HCT116 (cell line): Measurements from ENCODE around the gene BICD1. TPM values are rescaled to one million over a fixed set of nuclear protein-coding genes. Genes with fewer than 3 reads are reported as not detected.

Experiments used
- ATAC-seq: fragments of 200-7000 bp; cut with Tn5 transposase; 2 replicates; pipeline ENCODE4 v1.9.1; 2020; ENCODE audit warnings: mild to moderate bottlenecking, moderate library complexity
- BruUV-seq: library from RNA; stranded (reverse); fragments of 400-500 nt; replicated peaks from 2 replicates; lab custom pipeline; 2021; lab: Mats Ljungman, UMichigan
- CTCF ChIA-PET: fragments of 300-600 bp; sonication (Branson Sonifier 250); formaldehyde crosslinking; loops from one replicate; lab custom pipeline; 2021; ENCODE audit warnings: antibody characterized with exemption; lab: Charles Lee
- POLR2A ChIA-PET: fragments of 300-600, 350-600 bp; sonication (Branson Sonifier 250); formaldehyde crosslinking; loops from one replicate; lab custom pipeline; 2021; ENCODE audit warnings: antibody characterized with exemption; lab: Charles Lee
- RAD21 ChIA-PET, 2 experiments: fragments of 300-600 bp; sonication (Branson Sonifier 250); formaldehyde crosslinking; loops; one replicate each; lab custom pipeline; 2023; ENCODE audit warnings: low total read pairs in 2 of 2; ENCODE audit not compliant: uncharacterized antibody in 2 of 2, unreplicated experiment in 2 of 2, low non-redundant PET in 1 of 2; lab: Charles Lee
- DNase-seq: peaks from one replicate; pipeline ENCODE4 v3.0.0-alpha.2; 2010; ENCODE audit warnings: low read depth, low spot score
- H2AFZ ChIP-seq: fragments of 200-600 bp; shearing (Covaris generic), sonication (generic); 2 replicates; pipeline ENCODE4 v1.6.1; 2017; ENCODE audit warnings: low read depth, mixed run types, mixed read lengths, antibody characterized with exemption, low read length; ENCODE audit not compliant: poor library complexity, severe bottlenecking
- H3K27ac ChIP-seq: 2 replicates; pipeline ENCODE4 v1.5.1; 2012; ENCODE audit warnings: low read depth, low read length
- H3K27me3 ChIP-seq: fragments of 200-600 bp; sonication (generic); 2 replicates; pipeline ENCODE4 v1.6.1; 2016; ENCODE audit warnings: mixed run types, low read length, mixed read lengths; ENCODE audit not compliant: insufficient read depth
- H3K36me3 ChIP-seq, 2 experiments: fragments of 200-500 bp in 1 of 2; fragments of 200-600 bp in 1 of 2; sonication (Bioruptor generic) in 1 of 2; sonication (generic) in 1 of 2; 2 replicates each; pipeline versions ENCODE4 v1.5.1 to v1.6.1; 2014 to 2016; ENCODE audit warnings: low read length in 2 of 2, inconsistent platforms in 1 of 2, mixed read lengths in 1 of 2, mixed run types in 1 of 2; ENCODE audit not compliant: insufficient read depth in 2 of 2, control insufficient read depth in 1 of 2
- H3K4me1 ChIP-seq, 2 experiments: fragments of 200-600 bp in 1 of 2; sonication (generic) in 1 of 2; 2 replicates each; pipeline versions ENCODE4 v1.5.1 to v1.6.1; 2012 to 2017; ENCODE audit warnings: low read length in 2 of 2, inconsistent platforms in 1 of 2, mild to moderate bottlenecking in 1 of 2, mixed read lengths in 1 of 2, mixed run types in 1 of 2, moderate library complexity in 1 of 2; ENCODE audit not compliant: insufficient read depth in 2 of 2, control insufficient read depth in 1 of 2
- H3K4me2 ChIP-seq: fragments of 200-600 bp; sonication (generic); 2 replicates; pipeline ENCODE4 v1.6.1; 2017; ENCODE audit warnings: mixed run types, low read length, mixed read lengths
- H3K4me3 ChIP-seq, 2 experiments: fragments of 200-600 bp in 1 of 2; sonication (generic) in 1 of 2; replicated peaks in 1 of 2; 2 replicates each; pipeline ENCODE4 v1.5.1; 2011 to 2016; ENCODE audit warnings: low read length in 2 of 2, control low read depth in 1 of 2, low read depth in 1 of 2, mild to moderate bottlenecking in 1 of 2, mixed read lengths in 1 of 2, mixed run types in 1 of 2
- H3K79me2 ChIP-seq: fragments of 200-600 bp; sonication (generic); 2 replicates; pipeline ENCODE4 v1.6.1; 2017; ENCODE audit warnings: mild to moderate bottlenecking, mixed run types, low read length, moderate library complexity, mixed read lengths; ENCODE audit not compliant: insufficient read depth
- H3K9ac ChIP-seq: fragments of 200-600 bp; sonication (generic); 2 replicates; pipeline ENCODE4 v1.6.1; 2016; ENCODE audit warnings: low read length, mixed read lengths
- H3K9me2 ChIP-seq: fragments of 200-600 bp; sonication (generic), shearing (Covaris generic); 2 replicates; pipeline ENCODE4 v1.6.1; 2017; ENCODE audit warnings: mixed run types, mild to moderate bottlenecking, moderate library complexity; ENCODE audit not compliant: insufficient read depth
- H3K9me3 ChIP-seq, 2 experiments: fragments of 200-500 bp in 1 of 2; fragments of 200-600 bp in 1 of 2; sonication (Bioruptor generic) in 1 of 2; sonication (generic) in 1 of 2; 2 replicates each; pipeline ENCODE4 v1.6.1; 2014 to 2017; ENCODE audit warnings: low read length in 2 of 2, mixed read lengths in 2 of 2, inconsistent platforms in 1 of 2, low read depth in 1 of 2, mild to moderate bottlenecking in 1 of 2, mixed run types in 1 of 2, moderate library complexity in 1 of 2; ENCODE audit not compliant: control insufficient read depth in 1 of 2, insufficient read depth in 1 of 2
- H4K20me1 ChIP-seq: fragments of 200-600 bp; sonication (generic), shearing (Covaris generic); 2 replicates; pipeline ENCODE4 v1.6.1; 2017; ENCODE audit warnings: mixed run types, mild to moderate bottlenecking, moderate library complexity; ENCODE audit not compliant: insufficient read depth
- CEBPB ChIP-seq: IDR thresholded peaks from 2 replicates; pipeline ENCODE4 v1.6.1; 2012; ENCODE audit warnings: low read depth
- CTCF ChIP-seq, 3 experiments: fragments of 200-600 bp in 1 of 3; sonication (generic) in 1 of 3; IDR thresholded peaks in 2 of 3; conservative IDR thresholded peaks in 1 of 3; 2 replicates each; pipeline ENCODE4 v1.5.1; 2012 to 2017; ENCODE audit warnings: low read depth in 2 of 3, low read length in 2 of 3, antibody characterized with exemption in 1 of 3, borderline replicate concordance in 1 of 3, control low read depth in 1 of 3, mild to moderate bottlenecking in 1 of 3, mixed read lengths in 1 of 3, mixed run types in 1 of 3, moderate library complexity in 1 of 3; ENCODE audit not compliant: insufficient read depth in 1 of 3
- ELF1 ChIP-seq: IDR thresholded peaks from 2 replicates; pipeline ENCODE4 v1.6.1; 2012; ENCODE audit warnings: low read depth, borderline replicate concordance
- EZH2 ChIP-seq: fragments of 200-600 bp; sonication (generic); IDR thresholded peaks from 2 replicates; pipeline ENCODE4 v1.6.1; 2017; ENCODE audit warnings: antibody characterized with exemption, mixed run types
- EZH2phosphoT487 ChIP-seq: fragments of 200-600 bp; IDR thresholded peaks from 2 replicates; pipeline ENCODE4 v1.6.1; 2018; ENCODE audit warnings: antibody characterized with exemption, borderline replicate concordance
- FOSL1 ChIP-seq: IDR thresholded peaks from 2 replicates; pipeline ENCODE4 v1.6.1; 2012; ENCODE audit warnings: low read depth
- MAX ChIP-seq: IDR thresholded peaks from 2 replicates; pipeline ENCODE4 v1.6.1; 2012
- POLR2A ChIP-seq: IDR thresholded peaks from 2 replicates; pipeline ENCODE4 v1.7.0; 2011; ENCODE audit warnings: borderline replicate concordance; ENCODE audit not compliant: insufficient read depth, insufficient read length; ENCODE audit errors: extremely low read depth
- TCF7L2 ChIP-seq: IDR thresholded peaks from 2 replicates; pipeline ENCODE4 v1.7.0; 2011; ENCODE audit warnings: borderline replicate concordance, inconsistent platforms; ENCODE audit not compliant: insufficient read depth, insufficient read length; ENCODE audit errors: extremely low read depth
- YY1 ChIP-seq: IDR thresholded peaks from 2 replicates; pipeline ENCODE4 v1.6.1; 2011; ENCODE audit warnings: low read length, low read depth, moderate library complexity, mild to moderate bottlenecking; ENCODE audit not compliant: insufficient replicate concordance; ENCODE audit errors: extremely low read depth
- ZBTB33 ChIP-seq: IDR thresholded peaks from 2 replicates; pipeline ENCODE4 v1.6.1; 2011; ENCODE audit warnings: mild to moderate bottlenecking, low read length, moderate library complexity; ENCODE audit not compliant: insufficient replicate concordance; ENCODE audit errors: extremely low read depth
- ZFX ChIP-seq: fragments of 450-650 bp; IDR thresholded peaks from 2 replicates; pipeline ENCODE4 v1.6.1; 2017
- ZNF274 ChIP-seq: fragments of 200-500 bp; sonication (Bioruptor generic); IDR thresholded peaks from 2 replicates; pipeline ENCODE4 v1.6.1; 2014; ENCODE audit warnings: mild to moderate bottlenecking, low read depth, low read length, inconsistent platforms
- intact Hi-C: fragments of 100-400 bp; cut with micrococcal nuclease; formaldehyde crosslinking; loops from 2 replicates; pipeline ENCODE4 v1.10.0; 2022
- total RNA-seq: library from RNA; stranded (reverse); gene quantifications from one replicate; pipeline ENCODE4 v1.2.1, GENCODE V29; 2021; ENCODE audit not compliant: unreplicated experiment

The BICD1 gene
- total RNA-seq, 1 experiment from 2014 or later = 32.5 TPM

- TF ChIP-seq EZH2phosphoT487 (no peak), CTCF (IDR thresholded peaks at IDR 0.05 in 2 of 3, conservative IDR thresholded peaks at IDR 0.05 in 1 of 3; ENCODE audit: borderline replicate concordance in 1 of 3, insufficient read depth in 1 of 3, low read depth in 2 of 3, low read length in 2 of 3) (no peak), POLR2A (no peak), ZBTB33 (no peak)
- TF ChIP-seq, all 23 proteins: peak for 0
Observed at GRCh38 chr12:32178341-32179010, 71.8 kb downstream of the BICD1 start (continued).

GRCh38 chr12:32179011-32179395 lies 72.4 kb downstream of the BICD1 start:
- ChIA-PET CTCF (no interaction called here), RAD21 (no interaction called here), POLR2A (no interaction called here)
- Histone ChIP-seq H3K27ac (no peak overlapping the region), H3K9ac (no peak overlapping the region), H3K9me3 (no peaks in the 10 kb centered on the region), H2AFZ (no peak overlapping the region), H3K4me3 (no peak overlapping the region), H3K4me1 (no peaks in the 10 kb centered on the region), H3K36me3 (no peaks in the 10 kb centered on the region), H3K79me2 (peaks cover 3% of the 10 kb centered on the region; the same call in 1 of the 2 replicates), H4K20me1 (no peaks in the 10 kb centered on the region), H3K9me2 (no peaks in the 10 kb centered on the region), H3K4me2 (no peak overlapping the region), H3K27me3 (no peaks in the 10 kb centered on the region)
- TF ChIP-seq MAX = no peak
- no peak for TF ChIP-seq ZFX
- no peak for TF ChIP-seq POLR2A
- no peak for TF ChIP-seq ELF1
- TF ChIP-seq ZBTB33 = no peak
- TF ChIP-seq CEBPB = no peak
- no peak for TF ChIP-seq ZNF274
- TF ChIP-seq FOSL1 = no peak
- no peak for TF ChIP-seq YY1
- no peak for TF ChIP-seq EZH2
- no peak for TF ChIP-seq CTCF (IDR thresholded peaks at IDR 0.05 in 2 of 3, conservative IDR thresholded peaks at IDR 0.05 in 1 of 3; ENCODE audit: borderline replicate concordance in 1 of 3, insufficient read depth in 1 of 3, low read depth in 2 of 3, low read length in 2 of 3)
- TF ChIP-seq TCF7L2 = no peak
- DNase-seq (no peak), ATAC-seq (no peak)
- intact Hi-C loops = no loop called here
- BruUV-seq = no TSS peak
